MM.1S (cell line): ENCODE data around the gene WDR55.
"Not testable (repeated sequence)": the region's sequence is repeated elsewhere in the genome, so short reads cannot be mapped to it uniquely, and the experiment has no call there.

Source experiments
- DNase-seq: peaks from one replicate; pipeline ENCODE4 v3.0.0-alpha.2; 2015
- H2AFZ ChIP-seq: fragments of 300-600 bp; sonication (generic); 2 replicates; pipeline ENCODE4 v1.6.0; 2016; ENCODE audit warnings: antibody characterized with exemption, low read length
- H3F3A ChIP-seq: fragments of 300-600 bp; sonication (generic); 2 replicates; pipeline ENCODE4 v1.6.1; 2016; ENCODE audit warnings: mild to moderate bottlenecking, antibody characterized with exemption, low read length, moderate library complexity, mixed read lengths; ENCODE audit not compliant: insufficient read depth
- H3K27ac ChIP-seq: fragments of 300-600 bp; sonication (generic); 2 replicates; pipeline ENCODE4 v1.5.1; 2016; ENCODE audit warnings: mild to moderate bottlenecking, low read length
- H3K27me3 ChIP-seq: fragments of 300-600 bp; sonication (generic); replicated peaks from 2 replicates; pipeline ENCODE4 v1.6.0; 2016; ENCODE audit warnings: low read length; ENCODE audit not compliant: insufficient read depth
- H3K36me3 ChIP-seq: fragments of 300-600 bp; sonication (generic); replicated peaks from 2 replicates; pipeline ENCODE4 v1.6.1; 2016; ENCODE audit warnings: mild to moderate bottlenecking, low read length, mixed read lengths; ENCODE audit not compliant: insufficient read depth
- H3K4me1 ChIP-seq: fragments of 300-600 bp; sonication (generic); 2 replicates; pipeline ENCODE4 v1.6.1; 2016; ENCODE audit warnings: low read length, mixed read lengths
- H3K4me2 ChIP-seq: fragments of 300-600 bp; sonication (generic); 2 replicates; pipeline ENCODE4 v1.6.0; 2016; ENCODE audit warnings: low read depth, low read length
- H3K4me3 ChIP-seq: fragments of 300-600 bp; sonication (generic); 2 replicates; pipeline ENCODE4 v1.5.1; 2016; ENCODE audit warnings: low read length, mixed read lengths
- H3K79me2 ChIP-seq: fragments of 300-600 bp; sonication (generic); 2 replicates; pipeline ENCODE4 v1.6.1; 2016; ENCODE audit warnings: mixed run types, low read length, mixed read lengths
- H3K9ac ChIP-seq: fragments of 300-600 bp; sonication (generic); 2 replicates; pipeline ENCODE4 v1.6.1; 2016; ENCODE audit warnings: low read length, mixed read lengths
- H3K9me2 ChIP-seq: fragments of 300-600 bp; sonication (generic); replicated peaks from 2 replicates; pipeline ENCODE4 v1.6.1; 2016; ENCODE audit warnings: mild to moderate bottlenecking, low read length, mixed read lengths; ENCODE audit not compliant: insufficient read depth
- H3K9me3 ChIP-seq: fragments of 300-600 bp; sonication (generic); replicated peaks from 2 replicates; pipeline ENCODE4 v1.6.1; 2016; ENCODE audit warnings: mild to moderate bottlenecking, low read length, mixed read lengths; ENCODE audit not compliant: insufficient read depth
- H4K20me1 ChIP-seq: fragments of 300-600 bp; sonication (generic); 2 replicates; pipeline ENCODE4 v1.6.1; 2016; ENCODE audit warnings: mild to moderate bottlenecking, low read length, moderate library complexity, mixed read lengths; ENCODE audit not compliant: insufficient read depth
- CTCF ChIP-seq: fragments of 300-600 bp; sonication (generic); IDR thresholded peaks from 2 replicates; pipeline ENCODE4 v1.5.1; 2016; ENCODE audit warnings: antibody characterized with exemption, low read length, mixed read lengths
- EZH2 ChIP-seq: fragments of 300-600 bp; sonication (generic); optimal IDR thresholded peaks from 2 replicates; pipeline ENCODE3; 2017; ENCODE audit warnings: low read depth, mild to moderate bottlenecking, antibody characterized with exemption, low read length, mixed read lengths
- EZH2phosphoT487 ChIP-seq: fragments of 300-600 bp; sonication (generic); IDR thresholded peaks from 2 replicates; pipeline ENCODE4 v1.6.1; 2018; ENCODE audit warnings: antibody characterized with exemption, low read length

WDR55 gene

GRCh38 chr5:140647042-140647419 is 17.7 kb upstream of the WDR55 start:
- no peak for DNase-seq
- Histone ChIP-seq H3K4me1 (peaks cover 8% of the 10 kb centered on the region), H3K4me3 (peak overlapping the region; percentile 96), H3K27me3 (no peaks in the 10 kb centered on the region), H3K9me2 (no peaks in the 10 kb centered on the region), H2AFZ (peak overlapping the region; percentile 85), H3K27ac (peak overlapping the region; percentile 33; the same call in 1 of the 2 replicates), H4K20me1 (no peaks in the 10 kb centered on the region), H3K4me2 (peak overlapping the region; percentile 86), H3K79me2 (peaks cover 63% of the 10 kb centered on the region), H3K9me3 (no peaks in the 10 kb centered on the region), H3K9ac (peak overlapping the region; percentile 86), H3F3A (no peaks in the 10 kb centered on the region), H3K36me3 (0 out of 2 replicates have a peak, but pooled peaks cover 4% of the 10 kb centered on the region)
- no peak for TF ChIP-seq EZH2phosphoT487
- no peak for TF ChIP-seq EZH2
- no peak for TF ChIP-seq CTCF

GRCh38 chr5:140658870-140659269 is 5.8 kb upstream of the WDR55 start:
- TF ChIP-seq CTCF (no peak), EZH2 (no peak)
- Histone ChIP-seq H2AFZ (no peak overlapping the region), H3K79me2 (no peaks in the 10 kb centered on the region), H3K27me3 (no peaks in the 10 kb centered on the region), H3K9ac (no peak overlapping the region), H3K4me2 (no peak overlapping the region), H3K9me3 (no peaks in the 10 kb centered on the region), H3F3A (peaks cover 7% of the 10 kb centered on the region), H3K4me1 (no peaks in the 10 kb centered on the region), H3K27ac (no peak overlapping the region), H3K9me2 (no peaks in the 10 kb centered on the region), H3K4me3 (no peak overlapping the region), H3K36me3 (peaks cover 13% of the 10 kb centered on the region), H4K20me1 (no peaks in the 10 kb centered on the region)
- DNase-seq, result no peak

- not testable (repeated sequence) for H3K9me3 ChIP-seq, H2AFZ ChIP-seq, H3K9ac ChIP-seq, DNase-seq, H3K4me2 ChIP-seq, H3K79me2 ChIP-seq, H3K27me3 ChIP-seq, H3K4me1 ChIP-seq, H3K9me2 ChIP-seq, H4K20me1 ChIP-seq, H3K4me3 ChIP-seq, H3K27ac ChIP-seq
- Histone ChIP-seq H3F3A (peaks cover 13% of the 10 kb centered on the region), H3K36me3 (peaks cover 11% of the 10 kb centered on the region)
Observed at GRCh38 chr5:140660371-140660770, 4.3 kb upstream of the WDR55 start.

- Histone ChIP-seq H3K27me3 (no peaks in the 10 kb centered on the region), H3F3A (peaks cover 13% of the 10 kb centered on the region), H3K9me3 (no peaks in the 10 kb centered on the region), H3K9me2 (no peaks in the 10 kb centered on the region), H3K4me3 (peak overlapping the region; percentile 90), H4K20me1 (no peaks in the 10 kb centered on the region), H2AFZ (peak overlapping the region; percentile 86), H3K9ac (peak overlapping the region; percentile 53), H3K4me1 (no peaks in the 10 kb centered on the region; the same call in 1 of the 2 replicates), H3K36me3 (no peaks in the 10 kb centered on the region; the same call in 1 of the 2 replicates), H3K79me2 (peaks cover 43% of the 10 kb centered on the region), H3K4me2 (peak overlapping the region; percentile 81), H3K27ac (peak overlapping the region; percentile 76)
- no peak for DNase-seq
- TF ChIP-seq EZH2phosphoT487 (no peak), EZH2 (no peak), CTCF (no peak)
Observed at GRCh38 chr5:140664030-140664358, 710 bp upstream of the WDR55 start.

GRCh38 chr5:140671035-140671434 is 6.3 kb downstream of the WDR55 start:
- not testable (repeated sequence) for H3K27me3 ChIP-seq, H3K4me1 ChIP-seq, H3K9me2 ChIP-seq, H3K27ac ChIP-seq, H3K4me2 ChIP-seq, H3K36me3 ChIP-seq, DNase-seq, H3K4me3 ChIP-seq, H3K9ac ChIP-seq, H4K20me1 ChIP-seq, H3F3A ChIP-seq, H2AFZ ChIP-seq, H3K9me3 ChIP-seq
- peaks cover 33% of the 10 kb centered on the region for H3K79me2 ChIP-seq
